HG03135 (cell line): Measurements from ENCODE around the gene SLC34A1.
A peak's percentile ranks its signal among the peaks of the same experiment; 100 is the strongest.

Experiments
- ATAC-seq: cut with Tn5 transposase; IDR thresholded peaks from one replicate; pipeline ENCODE4 v1.9.1; 2021; ENCODE audit warnings: mild to moderate bottlenecking, moderate library complexity; ENCODE audit not compliant: unreplicated experiment

Gene SLC34A1

GRCh38 chr5:177430140-177430951 lies 46.1 kb downstream of the SLC34A1 start:
- ATAC-seq = no peak

- peak; percentile 0 for ATAC-seq
Measured at GRCh38 chr5:177430972-177431316, 46.7 kb downstream of the SLC34A1 start.

- peak; percentile 44 for ATAC-seq
Measured at GRCh38 chr5:177431317-177432142, 47.3 kb downstream of the SLC34A1 start.

- ATAC-seq = no peak
Measured at GRCh38 chr5:177432143-177432838, 48.1 kb downstream of the SLC34A1 start.

GRCh38 chr5:177432839-177433657 lies 48.8 kb downstream of the SLC34A1 start:
- no peak for ATAC-seq

GRCh38 chr5:177433658-177434217 lies 49.5 kb downstream of the SLC34A1 start:
- no peak for ATAC-seq

- no peak for ATAC-seq
Measured at GRCh38 chr5:177434437-177434836, 50.2 kb downstream of the SLC34A1 start.

- ATAC-seq = no peak
Measured at GRCh38 chr5:177434942-177435738, 50.9 kb downstream of the SLC34A1 start.

- ATAC-seq = no peak
Measured at GRCh38 chr5:177435847-177436536, 51.8 kb downstream of the SLC34A1 start.

GRCh38 chr5:177437623-177438022 lies 53.4 kb downstream of the SLC34A1 start:
- ATAC-seq = no peak

GRCh38 chr5:177438468-177438867 lies 54.2 kb downstream of the SLC34A1 start:
- no peak for ATAC-seq

- ATAC-seq = no peak
Measured at GRCh38 chr5:177439518-177440053, 55.4 kb downstream of the SLC34A1 start.

- no peak for ATAC-seq
Measured at GRCh38 chr5:177440211-177440989, 56.2 kb downstream of the SLC34A1 start.

GRCh38 chr5:177440990-177441780 lies 57.0 kb downstream of the SLC34A1 start:
- ATAC-seq = no peak

- ATAC-seq = no peak
Measured at GRCh38 chr5:177442066-177442826, 58.0 kb downstream of the SLC34A1 start.
